Activated naive CD4-positive, alpha-beta T cell treated with anti-CD3 and anti-CD28 coated beads for 36 hours (primary cell): ENCODE data around the gene ZFP1. TPM values are rescaled to one million over a fixed set of nuclear protein-coding genes. Genes with fewer than 3 reads are reported as not detected.

ENCODE experiments used
- CTCF ChIA-PET: fragments of 350-600 bp; sonication (Branson Sonifier 250); formaldehyde crosslinking; loops from one replicate; lab custom pipeline; 2021; ENCODE audit warnings: antibody characterized with exemption; lab: Charles Lee
- DNase-seq: peaks from one replicate; pipeline ENCODE4 v3.0.0-alpha.2; 2020
- H3K27ac Mint-ChIP-seq: one replicate; pipeline ENCODE4 v1.8.0; 2021; ENCODE audit warnings: mild to moderate bottlenecking, mixed read lengths
- H3K27me3 Mint-ChIP-seq: one replicate; pipeline ENCODE4 v1.8.0; 2021; ENCODE audit warnings: low read depth, mixed read lengths
- H3K36me3 Mint-ChIP-seq: one replicate; pipeline ENCODE4 v1.8.0; 2021; ENCODE audit warnings: low read depth, mixed read lengths
- H3K4me1 Mint-ChIP-seq: one replicate; pipeline ENCODE4 v1.8.0; 2021; ENCODE audit warnings: low read depth, mixed read lengths
- H3K4me3 Mint-ChIP-seq: one replicate; pipeline ENCODE4 v1.8.0; 2021; ENCODE audit warnings: mild to moderate bottlenecking, moderate library complexity, mixed read lengths
- H3K9me3 Mint-ChIP-seq: one replicate; pipeline ENCODE4 v1.8.0; 2021; ENCODE audit warnings: mixed read lengths
- intact Hi-C: fragments of 100-400 bp; cut with micrococcal nuclease; formaldehyde crosslinking; loops from one replicate; pipeline ENCODE4 v1.15.1; 2023
- total RNA-seq, 2 experiments: library from RNA; stranded (reverse); gene quantifications; one replicate each; pipeline ENCODE4 v1.2.3, GENCODE V29; 2021

The ZFP1 gene
- total RNA-seq, 2 experiments from 2014 or later = 20.2 to 20.9 TPM

DNA sequence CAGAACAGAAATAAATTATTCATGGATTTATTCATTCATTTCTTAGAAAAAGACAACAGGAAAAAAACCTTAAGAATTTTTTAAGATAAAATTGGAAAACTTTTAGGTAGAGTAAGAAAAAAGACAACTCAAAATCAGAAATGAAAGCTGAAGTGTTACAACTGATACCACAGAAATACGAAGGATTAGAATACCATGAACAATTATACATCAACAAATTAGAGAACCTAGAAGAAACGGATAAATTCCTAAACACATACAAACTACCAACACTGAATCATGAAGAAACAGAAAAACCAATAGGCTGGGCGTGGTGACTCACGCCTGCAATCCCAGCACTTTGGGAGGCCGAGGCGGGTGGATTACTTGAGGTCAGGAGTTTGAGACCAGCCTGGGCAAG lies 30.9 kb downstream of the ZFP1 start:
- intact Hi-C loops = no loop called here
- H3K36me3 Mint-ChIP-seq = peaks cover under 1% of the 10 kb centered on the region

DNA sequence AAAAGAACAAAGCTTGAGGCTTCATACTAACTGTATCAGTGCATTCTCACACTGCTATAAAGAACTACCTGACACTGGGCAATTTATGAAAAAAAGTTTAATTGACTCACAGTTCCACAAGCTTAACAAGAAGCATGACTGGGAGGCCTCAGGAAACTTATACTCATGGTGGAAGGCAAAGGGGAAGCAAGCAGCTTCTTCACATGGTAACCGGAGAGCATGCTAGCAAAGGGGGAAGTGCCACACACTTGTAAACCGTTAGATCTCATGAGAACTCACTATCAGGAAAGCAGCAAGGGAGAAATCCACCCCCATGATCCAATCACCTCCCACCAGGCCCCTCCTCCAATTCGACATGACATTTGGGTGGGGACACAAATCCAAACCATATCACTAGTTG lies 33.3 kb downstream of the ZFP1 start:
- Mint-ChIP-seq H3K27me3 (no peaks in the 10 kb centered on the region), H3K4me3 (no peak overlapping the region), H3K4me1 (no peaks in the 10 kb centered on the region), H3K27ac (no peak overlapping the region), H3K9me3 (peaks cover 10% of the 10 kb centered on the region), H3K36me3 (no peaks in the 10 kb centered on the region)
- intact Hi-C loops = no loop called here
- CTCF ChIA-PET = interaction anchor here (0.8 to 1.5 kb wide), 3 partner anchors 18 to 52 kb away, joined by 3 to 7 read pairs (median 4); no protein-coding TSS in a partner anchor
- DNase-seq = no peak

More for the DNA sequence above, 30.9 kb downstream of the ZFP1 start:
- no peak for DNase-seq
- Mint-ChIP-seq H3K4me1 (no peaks in the 10 kb centered on the region), H3K27me3 (no peaks in the 10 kb centered on the region), H3K9me3 (peaks cover 22% of the 10 kb centered on the region), H3K4me3 (no peak overlapping the region), H3K27ac (no peak overlapping the region)
- CTCF ChIA-PET = no interaction called here

- no peak overlapping the region for H3K4me3 Mint-ChIP-seq
- H3K4me1 Mint-ChIP-seq = no peaks in the 10 kb centered on the region
- DNase-seq = no peak
- peaks cover 5% of the 10 kb centered on the region for H3K27me3 Mint-ChIP-seq
- H3K27ac Mint-ChIP-seq = no peak overlapping the region
- CTCF ChIA-PET = interaction anchor here (1.0 to 1.3 kb wide), 2 partner anchors 10 to 45 kb away, joined by 3 to 4 read pairs; no protein-coding TSS in a partner anchor
- intact Hi-C loops = no loop called here
- H3K36me3 Mint-ChIP-seq = no peaks in the 10 kb centered on the region
- no peaks in the 10 kb centered on the region for H3K9me3 Mint-ChIP-seq
Observed at GRCh38 chr16:75188832-75189477, 40.6 kb downstream of the ZFP1 start.

GRCh38 chr16:75189638-75190245 lies 41.4 kb downstream of the ZFP1 start:
- DNase-seq = no peak
- Mint-ChIP-seq H3K4me1 (no peaks in the 10 kb centered on the region), H3K9me3 (no peaks in the 10 kb centered on the region), H3K27me3 (peaks cover 5% of the 10 kb centered on the region), H3K4me3 (no peak overlapping the region), H3K27ac (no peak overlapping the region), H3K36me3 (no peaks in the 10 kb centered on the region)
- CTCF ChIA-PET = interaction anchor here (1.0 to 1.3 kb wide), 3 partner anchors 10 to 44 kb away, joined by 3 to 4 read pairs (median 3); no protein-coding TSS in a partner anchor
- intact Hi-C loops = no loop called here

DNA sequence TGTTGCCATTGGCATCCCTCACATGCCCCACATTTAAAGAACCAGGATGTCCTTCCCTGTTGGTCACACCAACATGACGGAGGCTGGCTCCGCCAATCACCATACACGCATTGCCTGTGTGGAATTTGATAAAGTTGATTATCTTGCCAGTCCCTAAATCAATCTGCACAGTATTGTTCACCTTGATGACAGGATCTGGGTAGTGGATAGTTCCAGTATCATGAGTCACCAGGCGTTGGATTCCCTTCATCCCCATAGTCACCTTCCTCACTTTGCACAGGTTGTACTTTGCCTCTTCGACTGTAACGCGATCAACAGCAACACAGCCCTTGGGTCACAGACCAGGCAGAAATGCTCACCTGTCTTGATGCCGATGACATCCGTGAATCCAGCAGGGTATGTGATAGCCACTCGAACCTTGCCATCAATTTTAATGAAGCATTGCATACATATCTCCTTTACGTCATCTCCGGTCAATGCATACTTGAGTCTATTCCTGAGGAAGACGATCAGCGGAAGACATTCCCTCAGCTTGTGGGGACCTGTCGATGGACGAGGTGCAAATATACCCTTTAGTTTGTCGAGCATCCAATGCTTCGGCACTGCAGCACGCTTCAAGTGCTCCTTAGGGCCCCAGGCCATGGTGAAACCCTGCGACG lies 44.4 kb downstream of the ZFP1 start:
- Mint-ChIP-seq H3K36me3 (no peaks in the 10 kb centered on the region), H3K27ac (no peak overlapping the region), H3K4me1 (no peaks in the 10 kb centered on the region), H3K27me3 (peaks cover 10% of the 10 kb centered on the region), H3K4me3 (no peak overlapping the region), H3K9me3 (no peaks in the 10 kb centered on the region)
- CTCF ChIA-PET = interaction anchor here (1.4 kb wide), 1 partner anchor 41 kb away, joined by 5 read pairs; no protein-coding TSS in a partner anchor
- intact Hi-C loops = no loop called here
- no peak for DNase-seq

DNA sequence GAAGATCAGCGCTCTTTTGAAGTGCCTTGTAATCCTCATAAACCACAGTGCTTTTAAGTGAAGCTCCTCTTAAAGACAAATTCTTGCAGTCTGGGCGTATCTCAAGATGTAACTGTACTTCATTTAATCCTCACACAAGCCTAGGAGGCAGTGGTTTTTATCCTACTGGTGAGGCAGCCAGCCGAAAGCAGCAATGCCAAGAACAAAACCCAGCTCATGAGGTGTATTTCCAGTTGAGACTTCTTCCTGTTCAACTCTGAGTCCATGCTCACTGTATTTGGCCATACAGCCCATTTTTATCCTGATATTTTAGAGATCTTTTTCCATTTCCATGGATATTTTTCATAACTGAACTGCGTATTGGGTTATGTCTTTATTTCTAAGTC lies 44.9 kb downstream of the ZFP1 start:
- H3K27me3 Mint-ChIP-seq = peaks cover 15% of the 10 kb centered on the region
- CTCF ChIA-PET = interaction anchor here (1.4 kb wide), 1 partner anchor 40 kb away, joined by 5 read pairs; no protein-coding TSS in a partner anchor
- H3K36me3 Mint-ChIP-seq = no peaks in the 10 kb centered on the region
- intact Hi-C loops = no loop called here
- DNase-seq = no peak
- no peaks in the 10 kb centered on the region for H3K9me3 Mint-ChIP-seq
- H3K4me3 Mint-ChIP-seq = no peak overlapping the region
- H3K4me1 Mint-ChIP-seq = no peaks in the 10 kb centered on the region
- no peak overlapping the region for H3K27ac Mint-ChIP-seq

DNA sequence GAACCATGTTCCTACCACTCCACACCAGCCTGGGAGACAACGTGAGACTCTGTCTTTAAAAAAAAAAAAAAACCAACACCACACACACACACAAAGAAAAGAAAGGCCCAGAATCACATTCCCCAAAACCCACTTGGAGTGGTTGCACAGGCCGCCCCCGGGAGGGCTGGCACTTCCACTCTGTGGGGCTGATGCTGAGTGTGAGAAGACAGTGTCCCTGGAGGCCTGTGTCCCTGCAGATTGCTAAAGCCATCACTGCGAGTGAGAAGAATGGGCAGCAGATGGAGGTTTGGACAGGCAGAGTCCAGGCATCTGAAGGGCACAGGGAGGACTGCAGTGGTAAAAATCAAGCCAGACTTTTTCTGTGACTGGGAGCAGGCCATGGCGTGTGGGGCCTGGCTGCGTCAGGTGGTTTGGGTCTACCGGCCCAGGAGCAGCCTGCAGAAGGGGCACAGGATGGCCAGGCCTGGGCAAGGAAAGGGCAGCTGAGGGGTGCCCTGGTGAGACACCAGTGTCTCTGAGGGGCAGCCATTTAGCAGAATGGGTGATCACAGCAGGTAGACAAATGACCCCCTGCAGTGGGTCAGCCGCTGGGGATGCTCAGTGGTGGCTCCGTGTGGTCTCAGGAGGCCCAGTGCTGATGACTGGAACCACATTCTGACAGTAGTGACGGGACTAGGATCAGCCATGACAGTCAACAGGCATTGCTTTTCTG lies 45.6 kb downstream of the ZFP1 start:
- Mint-ChIP-seq H3K9me3 (no peaks in the 10 kb centered on the region), H3K4me1 (no peaks in the 10 kb centered on the region), H3K27ac (no peak overlapping the region), H3K36me3 (no peaks in the 10 kb centered on the region), H3K4me3 (no peak overlapping the region), H3K27me3 (peaks cover 15% of the 10 kb centered on the region)
- CTCF ChIA-PET = interaction anchor here (1.4 kb wide), 1 partner anchor 40 kb away, joined by 5 read pairs; no protein-coding TSS in a partner anchor
- intact Hi-C loops = no loop called here
- no peak for DNase-seq

- Mint-ChIP-seq H3K27ac (no peak overlapping the region), H3K36me3 (no peaks in the 10 kb centered on the region), H3K9me3 (no peaks in the 10 kb centered on the region), H3K27me3 (peaks cover 13% of the 10 kb centered on the region), H3K4me3 (no peak overlapping the region), H3K4me1 (peaks cover 5% of the 10 kb centered on the region)
- CTCF ChIA-PET = interaction anchor here (0.6 to 3.1 kb wide), 4 partner anchors 38 to 207 kb away, joined by 3 to 27 read pairs (median 3); no protein-coding TSS in a partner anchor
- no peak for DNase-seq
- intact Hi-C loops = no loop called here
Observed at GRCh38 chr16:75195811-75196790, 47.8 kb downstream of the ZFP1 start.

DNA sequence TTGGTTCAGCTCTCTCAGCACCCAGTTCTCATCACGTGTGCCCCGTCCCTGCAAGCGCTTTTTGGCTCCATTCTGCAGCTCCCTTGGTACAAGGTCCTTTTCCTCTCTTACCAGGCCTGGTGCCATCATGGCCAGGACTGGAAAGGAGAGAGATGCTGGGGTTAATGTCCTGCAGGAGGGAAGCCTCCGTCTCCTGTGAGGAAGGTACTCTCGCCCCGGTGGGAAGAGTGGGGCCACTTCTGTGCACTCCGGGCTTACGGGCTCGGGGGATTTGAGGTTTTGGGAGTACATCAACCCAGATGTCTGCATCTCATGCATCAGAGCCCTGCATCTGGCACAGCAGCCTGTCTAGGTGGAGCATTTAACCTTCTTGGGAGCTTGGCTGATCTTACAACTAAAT lies 48.5 kb downstream of the ZFP1 start:
- DNase-seq = no peak
- intact Hi-C loops = no loop called here
- Mint-ChIP-seq H3K27ac (no peak overlapping the region), H3K4me1 (peaks cover 9% of the 10 kb centered on the region), H3K36me3 (no peaks in the 10 kb centered on the region), H3K4me3 (no peak overlapping the region), H3K27me3 (peaks cover 13% of the 10 kb centered on the region), H3K9me3 (no peaks in the 10 kb centered on the region)
- CTCF ChIA-PET = interaction anchor here (0.6 to 3.1 kb wide), 5 partner anchors 37 to 268 kb away, joined by 3 to 27 read pairs (median 3); partner anchors contain the start of gene TMEM170A

DNA sequence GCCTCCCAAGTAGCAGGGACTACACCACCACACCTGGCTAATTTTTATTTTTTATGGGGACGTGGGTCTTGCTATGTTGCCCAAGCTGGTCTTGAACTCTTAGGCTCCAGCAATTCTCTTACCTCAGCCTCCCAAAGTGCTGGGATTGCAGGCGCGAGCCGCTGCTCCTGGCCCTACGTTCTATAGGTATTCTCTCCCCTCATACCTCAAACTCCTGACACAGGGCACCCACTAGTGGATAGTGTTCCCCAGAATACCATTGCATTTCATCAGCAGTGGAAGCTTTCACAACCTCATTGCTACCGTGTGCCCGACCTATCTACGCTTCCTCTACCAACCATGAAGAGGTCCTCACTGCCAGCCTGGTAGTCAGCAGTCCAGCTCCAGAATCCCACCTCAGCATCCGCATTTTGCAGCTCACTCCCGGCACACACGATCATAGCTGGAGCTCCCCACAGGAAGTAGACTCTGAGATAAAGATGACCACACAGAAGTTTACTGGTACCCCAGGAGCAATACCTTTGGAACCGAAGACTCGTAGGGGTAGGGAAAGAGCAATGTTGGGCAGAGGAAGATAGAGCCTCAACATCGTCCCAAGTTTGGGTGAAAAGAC lies 49.3 kb downstream of the ZFP1 start:
- Mint-ChIP-seq H3K4me3 (no peak overlapping the region), H3K27me3 (peaks cover 13% of the 10 kb centered on the region), H3K27ac (no peak overlapping the region), H3K9me3 (no peaks in the 10 kb centered on the region), H3K36me3 (no peaks in the 10 kb centered on the region), H3K4me1 (peaks cover 9% of the 10 kb centered on the region)
- DNase-seq = no peak
- intact Hi-C loops = loop anchor here (2.0 kb wide), 2 partner anchors 21 to 319 kb away; partner anchors contain the start of gene CTRB1
- CTCF ChIA-PET = interaction anchor here (0.8 to 3.1 kb wide), 10 partner anchors 12 to 594 kb away, joined by 3 to 27 read pairs (median 4); partner anchors contain the start of gene TMEM170A
